GM10266 (cell line): Measurements from ENCODE around the gene CLDN19.
"Not testable (repeated sequence)": the region's sequence is repeated elsewhere in the genome, so short reads cannot be mapped to it uniquely, and the experiment has no call there.

Source experiments
- DNase-seq: peaks from one replicate; pipeline ENCODE4 v3.0.0; 2012; ENCODE audit errors: extremely low spot score
- TF ChIP-seq, protein P1 (sequence below): IDR thresholded peaks from 2 replicates; pipeline ENCODE4 v1.5.1; 2012; ENCODE audit warnings: mild to moderate bottlenecking, low read depth; ENCODE audit not compliant: control insufficient read depth, insufficient read depth; ENCODE audit errors: missing control alignments

CLDN19 gene

GRCh38 chr1:42759114-42759513 is 19.1 kb upstream of the CLDN19 start:
- DNase-seq, result no peak
- TF ChIP-seq, protein P1, sequence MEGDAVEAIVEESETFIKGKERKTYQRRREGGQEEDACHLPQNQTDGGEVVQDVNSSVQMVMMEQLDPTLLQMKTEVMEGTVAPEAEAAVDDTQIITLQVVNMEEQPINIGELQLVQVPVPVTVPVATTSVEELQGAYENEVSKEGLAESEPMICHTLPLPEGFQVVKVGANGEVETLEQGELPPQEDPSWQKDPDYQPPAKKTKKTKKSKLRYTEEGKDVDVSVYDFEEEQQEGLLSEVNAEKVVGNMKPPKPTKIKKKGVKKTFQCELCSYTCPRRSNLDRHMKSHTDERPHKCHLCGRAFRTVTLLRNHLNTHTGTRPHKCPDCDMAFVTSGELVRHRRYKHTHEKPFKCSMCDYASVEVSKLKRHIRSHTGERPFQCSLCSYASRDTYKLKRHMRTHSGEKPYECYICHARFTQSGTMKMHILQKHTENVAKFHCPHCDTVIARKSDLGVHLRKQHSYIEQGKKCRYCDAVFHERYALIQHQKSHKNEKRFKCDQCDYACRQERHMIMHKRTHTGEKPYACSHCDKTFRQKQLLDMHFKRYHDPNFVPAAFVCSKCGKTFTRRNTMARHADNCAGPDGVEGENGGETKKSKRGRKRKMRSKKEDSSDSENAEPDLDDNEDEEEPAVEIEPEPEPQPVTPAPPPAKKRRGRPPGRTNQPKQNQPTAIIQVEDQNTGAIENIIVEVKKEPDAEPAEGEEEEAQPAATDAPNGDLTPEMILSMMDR, result no peak

GRCh38 chr1:42758641-42759040 is 18.6 kb upstream of the CLDN19 start:
- no peak for DNase-seq
- TF ChIP-seq, protein P1, result no peak

DNA sequence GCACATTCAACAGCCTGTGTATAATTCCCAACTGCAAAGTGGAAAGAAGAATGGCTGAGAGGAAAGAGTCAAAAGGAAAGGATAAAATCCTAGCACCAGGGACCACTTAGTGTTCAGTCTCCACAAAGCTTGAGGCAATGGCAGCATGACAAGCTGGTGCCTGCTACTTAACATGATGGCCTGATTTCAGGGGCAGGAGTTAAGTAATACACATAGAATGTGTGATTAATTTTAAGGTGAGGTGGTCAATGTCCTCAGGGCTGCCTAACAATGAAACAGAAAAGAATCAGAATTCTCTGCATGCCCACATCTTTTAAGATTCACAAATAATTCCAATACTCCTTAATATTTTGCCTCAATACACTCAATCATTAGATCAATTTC is 17.8 kb upstream of the CLDN19 start:
- no peak for DNase-seq
- TF ChIP-seq, protein P1, result no peak

GRCh38 chr1:42756956-42757891 is 17.2 kb upstream of the CLDN19 start:
- TF ChIP-seq, protein P1, result peak; percentile 62

GRCh38 chr1:42753070-42753469 is 13.0 kb upstream of the CLDN19 start:
- TF ChIP-seq, protein P1, result no peak
- DNase-seq, result no peak

More at GRCh38 chr1:42756956-42757891, 17.2 kb upstream of the CLDN19 start:
- peak; percentile 80 for DNase-seq

DNA sequence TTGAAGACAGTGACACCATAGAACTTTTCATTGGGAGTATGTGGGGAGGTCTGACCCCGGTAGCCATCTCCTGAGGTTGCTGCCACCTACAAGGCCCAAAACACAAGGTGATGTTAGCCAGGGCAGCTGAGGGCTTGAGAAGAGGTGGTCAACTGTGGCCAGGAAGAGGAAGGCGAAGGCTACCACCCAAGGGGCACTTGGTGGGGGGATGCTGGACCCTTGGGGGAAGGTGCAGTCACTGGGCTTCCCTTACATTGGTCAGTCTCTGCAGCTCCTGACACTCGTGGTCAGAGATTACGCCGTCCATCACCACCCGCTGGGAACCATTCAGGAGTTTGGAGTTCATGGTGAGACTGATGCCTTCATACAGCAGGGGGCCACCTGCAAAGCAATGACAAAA is 12.2 kb upstream of the CLDN19 start:
- TF ChIP-seq, protein P1, result no peak
- no peak for DNase-seq

DNA sequence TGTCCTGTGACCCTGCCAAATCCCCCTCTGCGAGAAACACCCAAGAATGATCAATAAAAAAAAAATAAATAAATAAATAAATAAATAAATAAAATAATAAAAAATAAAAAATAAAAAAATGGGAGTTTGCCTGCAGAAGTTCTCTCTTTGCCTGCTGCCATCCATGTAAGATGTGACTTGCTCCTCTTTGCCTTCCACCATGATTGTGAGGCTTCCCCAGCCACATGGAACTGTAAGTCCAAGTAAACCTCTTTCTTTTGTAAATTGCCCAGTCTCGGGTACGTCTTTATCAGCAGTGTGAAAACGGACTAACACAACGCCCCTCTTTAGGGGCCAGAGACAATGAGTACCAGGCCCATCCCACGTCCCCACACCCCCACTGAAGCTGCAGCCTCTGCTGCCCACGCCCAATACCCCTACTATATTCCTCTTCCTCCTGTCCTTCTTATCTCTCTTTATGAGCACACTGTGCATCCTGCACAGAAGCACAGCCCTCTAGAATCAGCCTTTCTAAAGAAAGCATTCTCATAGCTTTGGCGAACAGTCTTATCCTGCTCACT is 11.6 kb upstream of the CLDN19 start:
- DNase-seq, result not testable (repeated sequence)

GRCh38 chr1:42750041-42750440 is 10.0 kb upstream of the CLDN19 start:
- TF ChIP-seq, protein P1, result no peak
- DNase-seq, result no peak
